ENCODE measurements around the gene F11R.
"Not testable (repeated sequence)": the region's sequence is repeated elsewhere in the genome, so short reads cannot be mapped to it uniquely, and the experiment has no call there.

F11R gene

DNA sequence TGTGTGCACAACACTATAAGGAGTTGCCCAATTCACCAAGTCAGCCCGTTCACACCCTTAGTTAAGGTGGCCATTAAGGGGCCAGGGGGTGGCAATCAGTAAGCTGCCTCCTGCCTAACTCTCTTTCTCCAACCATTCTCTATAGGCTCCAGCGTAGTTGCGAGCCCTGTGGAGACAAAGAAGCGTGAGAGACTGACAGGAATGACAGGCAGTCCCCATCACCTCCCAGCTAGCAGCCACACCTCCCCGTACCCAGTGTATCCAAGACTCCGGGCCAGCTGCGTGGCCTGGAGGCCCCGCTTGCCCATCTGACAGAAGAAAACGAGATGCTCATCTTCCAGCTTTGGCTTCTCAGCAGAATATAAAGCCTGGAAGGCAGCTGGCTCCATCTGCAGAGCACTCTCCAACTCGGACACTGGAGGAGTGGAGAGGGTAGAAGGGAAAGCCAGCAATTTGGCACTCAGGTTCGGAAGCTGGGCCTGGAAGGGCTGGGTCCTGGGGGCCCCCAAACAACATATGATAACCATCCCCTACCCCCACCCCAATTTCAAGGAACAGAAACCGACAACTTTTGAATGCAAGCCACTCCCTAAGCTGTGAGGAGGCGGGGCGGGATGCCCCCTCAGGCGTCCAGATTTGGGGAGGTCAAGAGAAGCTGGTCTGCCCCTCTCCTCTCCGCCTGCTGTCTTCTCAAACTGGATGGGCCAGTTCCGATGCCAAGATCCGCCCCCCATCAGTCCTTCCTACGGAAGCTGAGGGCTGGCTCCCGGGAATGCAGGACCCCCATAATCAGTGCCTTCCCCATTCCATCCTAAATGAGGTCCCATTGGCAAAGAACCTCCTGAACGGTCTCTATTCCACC lies 16.9 kb upstream of the F11R start:
- ATAC-seq (replicated peaks; ENCODE audit: extremely low read depth, poor library complexity, severe bottlenecking) (no peak), DNase-seq (ENCODE audit: low spot score in 2 of 2) (no peak)
- Mint-ChIP-seq H3K27ac (ENCODE audit: low read depth) (peak overlapping the region; percentile 87), H3K4me1 (peaks cover 33% of the 10 kb centered on the region), H3K36me3 (ENCODE audit: insufficient read depth) (peaks cover 30% of the 10 kb centered on the region), H3K27me3 (no peaks in the 10 kb centered on the region), H3K4me3 (peak overlapping the region; percentile 92), H3K9me3 (no peaks in the 10 kb centered on the region)

DNA sequence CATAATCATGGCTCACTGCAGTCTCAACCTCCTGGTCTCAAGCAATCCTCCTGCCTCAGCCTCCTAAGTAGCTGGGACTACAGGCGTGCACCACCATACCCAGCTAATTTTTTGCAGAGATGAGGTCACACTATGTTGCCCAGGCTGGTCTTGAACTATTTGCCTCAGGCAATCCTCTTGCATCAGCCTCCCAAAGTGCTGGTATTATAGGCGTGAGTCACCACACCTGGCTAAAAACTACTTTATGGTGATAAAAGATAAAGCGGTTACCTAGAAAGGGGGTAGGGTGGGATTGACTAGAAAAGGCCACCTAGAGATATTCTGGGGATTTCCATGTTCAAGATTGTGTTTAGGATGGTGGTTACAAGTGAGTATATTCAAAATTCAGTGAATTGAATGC lies 12.8 kb upstream of the F11R start:
- Mint-ChIP-seq H3K9me3 (no peaks in the 10 kb centered on the region), H3K36me3 (ENCODE audit: insufficient read depth) (peaks cover 5% of the 10 kb centered on the region), H3K4me3 (no peak overlapping the region)

DNA sequence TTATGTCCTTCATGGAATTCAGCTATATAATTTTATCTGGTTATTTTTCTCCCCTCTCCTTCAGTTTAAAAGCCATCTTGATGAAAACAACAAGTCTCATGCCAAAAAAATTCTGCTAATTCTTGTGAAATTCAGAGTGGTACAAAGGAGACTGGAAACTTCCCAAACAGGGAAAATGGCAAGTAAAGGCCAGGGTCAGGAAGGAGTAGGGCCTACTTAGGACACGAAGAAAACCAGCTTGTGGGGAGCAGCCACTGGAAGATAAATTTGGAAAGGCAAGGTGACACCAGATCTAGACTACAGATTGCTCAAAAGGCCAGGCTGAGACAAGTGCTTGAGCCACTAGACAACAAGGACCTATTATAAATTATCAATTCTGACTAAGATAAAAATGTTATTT lies 11.5 kb upstream of the F11R start:
- no peak overlapping the region for H3K4me3 Mint-ChIP-seq
- no peaks in the 10 kb centered on the region for H3K9me3 Mint-ChIP-seq
- DNase-seq (ENCODE audit: low spot score in 2 of 2): no peak
- H3K27me3 Mint-ChIP-seq: no peaks in the 10 kb centered on the region
- H3K36me3 Mint-ChIP-seq (ENCODE audit: insufficient read depth): peaks cover 2% of the 10 kb centered on the region
- peaks cover 6% of the 10 kb centered on the region for H3K4me1 Mint-ChIP-seq
- no peak for ATAC-seq (replicated peaks; ENCODE audit: extremely low read depth, poor library complexity, severe bottlenecking)
- no peak overlapping the region for H3K27ac Mint-ChIP-seq (ENCODE audit: low read depth)

More for the DNA sequence above, 12.8 kb upstream of the F11R start:
- Mint-ChIP-seq H3K27me3 (no peaks in the 10 kb centered on the region), H3K27ac (ENCODE audit: low read depth) (no peak overlapping the region), H3K4me1 (peaks cover 14% of the 10 kb centered on the region)
- ATAC-seq (replicated peaks; ENCODE audit: extremely low read depth, poor library complexity, severe bottlenecking): no peak
- DNase-seq (ENCODE audit: low spot score in 2 of 2): no peak

DNA sequence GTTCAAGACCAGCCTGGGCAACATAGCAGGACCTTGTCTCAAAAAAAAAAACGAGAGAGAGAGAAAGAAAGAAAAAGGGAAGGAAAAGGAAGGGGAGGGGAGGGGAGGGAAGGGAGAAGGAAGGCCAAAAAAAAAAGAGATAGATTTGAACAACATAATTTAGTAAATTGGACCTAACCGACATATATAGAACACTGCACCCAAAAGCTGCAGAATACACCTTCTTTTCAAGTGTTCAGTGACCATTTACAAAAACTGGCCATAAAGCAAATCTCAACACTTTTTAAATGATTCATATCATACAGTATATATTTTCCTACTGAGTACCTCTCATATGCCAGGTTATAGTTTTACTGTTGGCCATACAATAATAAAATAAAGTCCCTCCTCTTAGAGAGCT lies 10.9 kb upstream of the F11R start:
- DNase-seq (ENCODE audit: low spot score in 2 of 2) (no peak), ATAC-seq (replicated peaks; ENCODE audit: extremely low read depth, poor library complexity, severe bottlenecking) (no peak)
- Mint-ChIP-seq H3K9me3 (no peaks in the 10 kb centered on the region), H3K27me3 (no peaks in the 10 kb centered on the region), H3K4me3 (no peak overlapping the region), H3K27ac (ENCODE audit: low read depth) (no peak overlapping the region), H3K36me3 (ENCODE audit: insufficient read depth) (peaks cover 2% of the 10 kb centered on the region), H3K4me1 (peaks cover 6% of the 10 kb centered on the region)

DNA sequence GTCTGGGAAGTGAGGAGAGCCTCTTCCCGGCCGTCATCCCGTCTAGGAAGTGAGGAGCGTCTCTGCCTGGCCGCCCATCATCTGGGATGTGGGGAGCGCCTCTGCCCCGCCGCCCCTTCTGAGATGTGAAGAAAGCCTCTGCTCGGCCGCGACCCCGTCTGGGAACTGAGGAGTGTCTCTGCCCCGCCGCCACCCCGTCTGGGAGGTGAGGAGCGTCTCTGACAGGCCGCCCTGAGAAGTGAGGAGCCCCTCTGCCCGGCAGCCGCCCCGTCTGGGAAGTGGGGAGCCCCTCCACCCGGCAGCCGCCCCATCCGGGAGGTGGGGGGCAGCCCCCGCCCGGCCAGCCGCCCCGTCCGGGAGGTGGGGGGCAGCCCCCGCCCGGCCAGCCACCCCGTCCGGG lies 8.5 kb upstream of the F11R start:
- H3K9me3 Mint-ChIP-seq; ATAC-seq (replicated peaks; ENCODE audit: extremely low read depth, poor library complexity, severe bottlenecking); DNase-seq (ENCODE audit: low spot score in 2 of 2); H3K27ac Mint-ChIP-seq (ENCODE audit: low read depth); H3K4me1 Mint-ChIP-seq; H3K4me3 Mint-ChIP-seq; H3K27me3 Mint-ChIP-seq; H3K36me3 Mint-ChIP-seq (ENCODE audit: insufficient read depth): not testable (repeated sequence)

DNA sequence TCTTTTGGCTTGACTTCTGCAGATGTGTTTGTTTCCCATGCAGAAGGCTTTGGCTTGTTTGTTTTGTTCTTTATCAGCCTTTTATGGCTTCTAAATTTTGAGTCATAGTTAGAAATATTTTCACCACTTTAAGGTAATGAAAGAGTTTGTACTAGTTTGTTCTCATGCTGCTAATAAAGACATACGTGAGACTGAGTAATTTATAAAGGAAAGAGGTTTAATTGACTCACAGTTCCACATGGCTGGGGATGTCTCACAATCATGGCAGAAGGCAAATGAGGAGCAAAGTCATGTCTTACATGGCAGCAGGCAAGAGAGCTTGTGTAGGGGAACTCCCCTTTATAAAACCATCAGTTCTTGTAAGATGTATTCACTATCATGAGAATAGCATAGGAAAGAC lies 6.0 kb upstream of the F11R start:
- ATAC-seq (replicated peaks; ENCODE audit: extremely low read depth, poor library complexity, severe bottlenecking); H3K27me3 Mint-ChIP-seq; H3K27ac Mint-ChIP-seq (ENCODE audit: low read depth); DNase-seq (ENCODE audit: low spot score in 2 of 2); H3K36me3 Mint-ChIP-seq (ENCODE audit: insufficient read depth); H3K4me1 Mint-ChIP-seq; H3K9me3 Mint-ChIP-seq; H3K4me3 Mint-ChIP-seq: not testable (repeated sequence)

DNA sequence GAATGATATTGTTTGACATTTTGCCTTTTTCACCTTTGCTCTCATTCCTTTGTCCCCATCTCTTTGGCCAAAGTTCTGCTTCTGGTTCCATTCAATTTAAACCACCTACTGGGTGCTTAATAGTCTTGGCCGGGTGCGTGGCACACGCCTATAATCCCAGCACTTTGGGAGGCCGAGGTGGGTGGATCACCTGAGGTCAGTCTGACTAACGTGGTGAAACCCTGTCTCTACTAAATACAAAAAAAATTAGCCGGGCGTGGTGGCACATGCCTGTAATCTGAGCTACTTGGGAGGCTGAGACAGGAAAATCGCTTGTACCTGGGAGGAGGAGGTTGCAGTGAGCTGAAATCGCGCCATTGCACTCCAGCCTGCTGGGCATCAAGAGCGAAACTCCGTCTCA lies 1.5 kb upstream of the F11R start:
- H3K36me3 Mint-ChIP-seq (ENCODE audit: insufficient read depth); H3K9me3 Mint-ChIP-seq; ATAC-seq (replicated peaks; ENCODE audit: extremely low read depth, poor library complexity, severe bottlenecking); H3K27me3 Mint-ChIP-seq; DNase-seq (ENCODE audit: low spot score in 2 of 2); H3K27ac Mint-ChIP-seq (ENCODE audit: low read depth): not testable (repeated sequence)
- peak overlapping the region; percentile 91 for H3K4me3 Mint-ChIP-seq
- H3K4me1 Mint-ChIP-seq: peaks cover 43% of the 10 kb centered on the region

DNA sequence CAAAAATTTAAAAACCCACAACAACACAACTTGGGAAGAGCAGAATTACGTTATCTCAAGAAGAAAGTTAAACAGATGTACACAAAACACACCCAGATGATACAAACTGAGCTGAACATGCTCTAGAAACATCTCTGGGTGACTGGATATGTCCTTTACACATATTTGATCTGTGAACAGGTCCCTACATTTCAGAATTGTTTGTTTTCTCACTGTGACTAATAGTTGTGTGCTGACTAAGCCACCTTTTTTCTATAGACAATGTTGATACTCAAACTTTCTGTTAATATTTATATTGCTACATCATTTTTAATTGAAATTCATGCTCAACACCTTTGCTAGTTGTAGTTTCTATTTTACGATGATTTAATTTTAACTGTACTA lies 1.0 kb upstream of the F11R start:
- Mint-ChIP-seq H3K4me1 (peaks cover 43% of the 10 kb centered on the region), H3K27me3 (no peaks in the 10 kb centered on the region), H3K4me3 (peak overlapping the region; percentile 91), H3K9me3 (no peaks in the 10 kb centered on the region), H3K36me3 (ENCODE audit: insufficient read depth) (peaks cover 1% of the 10 kb centered on the region), H3K27ac (ENCODE audit: low read depth) (no peak overlapping the region)
- no peak for DNase-seq (ENCODE audit: low spot score in 2 of 2)
- ATAC-seq (replicated peaks; ENCODE audit: extremely low read depth, poor library complexity, severe bottlenecking): no peak

DNA sequence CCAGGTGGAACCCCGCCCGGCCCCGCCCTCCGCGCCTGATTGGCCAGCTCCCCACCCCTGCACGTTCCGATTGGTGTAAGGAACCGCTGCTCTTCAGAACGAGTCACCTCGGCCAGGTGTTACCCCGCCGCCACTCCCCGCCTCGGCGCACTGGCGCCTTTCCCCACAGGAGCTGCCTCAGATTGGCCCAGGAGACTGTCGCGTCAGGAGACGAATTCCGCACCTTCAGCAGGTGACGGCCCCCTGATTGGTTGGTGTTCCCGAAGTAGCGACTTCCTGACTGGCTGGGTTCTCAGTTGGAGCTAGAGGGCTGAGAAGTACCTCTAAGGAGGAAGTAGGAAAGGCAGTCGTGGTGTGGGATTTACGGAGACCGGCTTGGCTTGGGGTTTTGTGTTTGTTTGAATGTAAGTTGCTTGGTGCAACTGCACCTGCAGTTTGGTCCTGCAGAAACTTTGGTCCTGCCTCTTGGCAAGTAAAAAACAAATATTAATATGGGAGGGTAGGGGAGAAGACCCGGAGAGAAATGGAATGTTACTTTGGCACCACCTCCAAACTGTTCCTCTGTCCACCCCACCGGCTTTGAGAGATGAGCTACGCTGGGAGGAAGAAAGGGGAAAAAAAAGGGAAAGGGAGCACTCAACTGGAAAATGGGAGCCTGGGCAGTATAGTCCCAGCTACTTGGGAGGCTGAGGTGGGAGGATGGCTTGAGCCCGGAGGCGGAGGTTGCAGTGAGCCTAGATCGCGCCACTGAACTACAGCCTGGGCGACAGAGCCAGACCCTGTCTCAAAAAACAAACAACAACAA lies 415 bp upstream of the F11R start:
- Mint-ChIP-seq H3K27me3 (no peaks in the 10 kb centered on the region), H3K4me1 (peaks cover 43% of the 10 kb centered on the region), H3K27ac (ENCODE audit: low read depth) (peak overlapping the region; percentile 91), H3K9me3 (no peaks in the 10 kb centered on the region), H3K36me3 (ENCODE audit: insufficient read depth) (peaks cover 1% of the 10 kb centered on the region), H3K4me3 (peak overlapping the region; percentile 91)
- peak; percentile 71 to 84 for DNase-seq (ENCODE audit: low spot score in 2 of 2)
- ATAC-seq (replicated peaks; ENCODE audit: extremely low read depth, poor library complexity, severe bottlenecking): peak; percentile 96

DNA sequence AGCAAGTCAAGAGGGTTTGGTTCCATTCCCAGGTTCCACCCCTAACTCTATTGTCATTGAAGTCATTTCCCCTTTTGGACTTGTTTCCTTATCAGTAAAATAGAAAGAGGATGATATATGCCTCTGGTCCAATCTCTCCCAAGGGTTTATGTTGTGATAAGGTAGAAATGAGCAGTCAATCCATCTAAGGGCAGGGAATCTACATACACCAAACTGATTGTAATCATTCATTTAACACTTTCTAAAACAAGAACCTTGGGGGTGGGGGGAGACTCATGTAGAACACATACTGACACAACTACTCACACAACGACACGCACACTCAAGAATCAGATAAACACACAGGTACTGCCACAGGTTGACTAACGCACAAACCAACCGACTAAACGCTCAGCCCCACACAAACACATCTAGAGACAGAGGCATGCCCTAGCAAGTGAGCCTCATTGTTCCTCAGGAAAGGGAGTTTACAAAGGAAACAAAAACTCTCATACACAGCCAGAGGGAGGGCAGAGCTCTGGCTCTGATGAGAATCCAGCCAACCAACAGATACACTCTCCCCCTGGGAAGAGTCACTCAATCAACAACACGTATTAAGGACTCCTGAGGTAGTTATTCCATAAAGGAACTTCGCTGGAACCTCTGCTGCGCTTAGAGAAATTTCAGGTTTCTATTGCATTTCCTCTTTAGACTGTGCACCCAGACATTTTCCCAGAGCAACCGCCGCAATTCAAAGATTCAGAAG lies 1.0 kb downstream of the F11R start:
- Mint-ChIP-seq H3K4me3 (peak overlapping the region; percentile 91), H3K9me3 (no peaks in the 10 kb centered on the region), H3K36me3 (ENCODE audit: insufficient read depth) (peaks cover 1% of the 10 kb centered on the region), H3K4me1 (peaks cover 43% of the 10 kb centered on the region), H3K27ac (ENCODE audit: low read depth) (peak overlapping the region; percentile 91), H3K27me3 (no peaks in the 10 kb centered on the region)
- no peak for ATAC-seq (replicated peaks; ENCODE audit: extremely low read depth, poor library complexity, severe bottlenecking)
- DNase-seq (ENCODE audit: low spot score in 2 of 2): no peak

DNA sequence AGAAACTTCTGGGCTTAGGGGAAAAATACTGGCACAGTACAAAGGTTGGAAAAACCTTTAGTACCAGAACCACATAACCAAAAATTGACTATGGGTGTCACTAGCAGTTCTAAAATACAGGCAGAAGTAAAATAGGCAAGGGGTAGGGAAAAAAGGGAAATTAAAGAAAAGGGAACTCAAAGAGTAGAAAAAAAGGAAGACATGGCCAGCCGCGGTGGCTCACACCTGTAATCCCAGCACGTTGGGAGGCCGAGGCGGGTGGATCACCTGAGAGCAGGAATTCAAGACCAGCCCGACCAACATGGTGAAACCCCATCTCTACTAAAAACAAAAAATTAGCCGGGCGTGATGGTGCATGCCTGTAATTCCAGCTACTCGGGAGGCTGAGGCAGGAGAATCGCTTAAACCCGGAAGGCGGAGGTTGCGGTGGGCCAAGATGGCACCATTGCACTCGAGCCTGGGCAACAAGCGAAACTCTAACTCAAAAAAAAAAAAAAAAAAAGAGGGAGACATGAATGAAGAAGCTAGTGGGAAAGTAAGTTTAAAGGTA lies 1.8 kb downstream of the F11R start:
- not testable (repeated sequence) for H3K36me3 Mint-ChIP-seq (ENCODE audit: insufficient read depth); H3K9me3 Mint-ChIP-seq; H3K27me3 Mint-ChIP-seq; DNase-seq (ENCODE audit: low spot score in 2 of 2); ATAC-seq (replicated peaks; ENCODE audit: extremely low read depth, poor library complexity, severe bottlenecking)
- Mint-ChIP-seq H3K4me3 (peak overlapping the region; percentile 91), H3K27ac (ENCODE audit: low read depth) (peak overlapping the region; percentile 91), H3K4me1 (peaks cover 45% of the 10 kb centered on the region)

DNA sequence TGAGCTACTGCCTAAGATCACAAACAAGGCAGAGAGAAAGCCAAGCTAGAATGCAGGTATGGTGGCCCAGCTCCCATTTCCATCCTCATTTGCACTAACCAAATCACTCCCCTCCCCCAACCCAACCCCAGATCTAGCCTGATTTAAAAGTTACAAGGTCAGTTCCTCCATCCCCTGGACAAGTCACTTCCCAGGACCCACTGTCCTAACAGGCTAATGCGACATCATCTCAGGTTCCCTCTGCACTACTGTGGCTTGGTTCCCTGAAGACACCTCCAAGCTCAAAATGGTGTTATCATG lies 2.4 kb downstream of the F11R start:
- ATAC-seq (replicated peaks; ENCODE audit: extremely low read depth, poor library complexity, severe bottlenecking): no peak
- peaks cover 6% of the 10 kb centered on the region for H3K36me3 Mint-ChIP-seq (ENCODE audit: insufficient read depth)
- H3K4me1 Mint-ChIP-seq: peaks cover 47% of the 10 kb centered on the region
- H3K4me3 Mint-ChIP-seq: no peak overlapping the region
- peak overlapping the region; percentile 91 for H3K27ac Mint-ChIP-seq (ENCODE audit: low read depth)
- H3K9me3 Mint-ChIP-seq: no peaks in the 10 kb centered on the region
- no peak for DNase-seq (ENCODE audit: low spot score in 2 of 2)
- H3K27me3 Mint-ChIP-seq: no peaks in the 10 kb centered on the region

All from central memory CD8-positive, alpha-beta T cell (primary cell).